NCI-H524 (cell line): ENCODE results near the gene CBFA2T2.

ENCODE experiments used
- DNase-seq, 2 experiments: peaks; one replicate each; lab custom pipeline; 2025; lab: John Stamatoyannopoulos, UW

The CBFA2T2 gene

GRCh38 chr20:33677991-33678702, 188.3 kb downstream of the CBFA2T2 start:
- no peak for DNase-seq

DNA sequence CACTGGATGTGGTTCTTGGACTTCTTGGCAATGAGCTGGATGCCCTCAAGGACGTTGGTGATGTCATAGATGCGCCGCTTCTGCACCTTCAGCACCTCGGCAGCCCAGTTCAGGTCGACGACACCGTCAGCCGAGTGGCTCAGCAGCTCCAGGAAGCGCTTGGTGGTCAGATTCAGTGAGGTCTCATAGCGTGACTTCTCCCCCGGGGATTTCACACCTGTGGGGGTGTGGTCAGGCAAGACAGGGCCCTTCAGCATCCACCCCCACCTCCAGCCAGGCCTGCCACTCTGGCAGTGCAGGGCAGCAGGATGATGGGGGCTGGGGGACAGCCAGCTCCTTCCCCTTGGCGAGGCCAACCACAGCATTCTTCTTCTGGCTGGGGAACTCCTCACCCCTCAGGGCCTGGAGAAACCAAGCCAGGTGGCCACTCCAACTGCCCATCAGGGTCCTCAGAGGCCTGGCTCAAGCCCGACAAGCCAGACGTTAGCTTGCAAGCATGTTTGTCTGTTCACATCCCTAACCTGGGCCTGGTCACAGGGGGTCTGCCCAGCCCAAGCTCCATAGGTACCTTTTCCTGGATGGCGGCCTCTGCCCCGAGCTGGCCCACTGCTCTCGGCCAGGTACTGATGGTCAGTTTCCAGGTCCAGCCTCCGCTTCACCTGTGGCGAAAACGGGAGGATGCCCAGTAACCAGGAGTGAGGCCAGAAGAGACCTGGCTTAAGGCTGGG, 190.0 kb downstream of the CBFA2T2 start:
- DNase-seq, result no peak

GRCh38 chr20:33680686-33681085, 190.8 kb downstream of the CBFA2T2 start:
- no peak for DNase-seq

- DNase-seq, result no peak
Observed at GRCh38 chr20:33681288-33681687, 191.4 kb downstream of the CBFA2T2 start.

- no peak for DNase-seq
Observed at GRCh38 chr20:33681728-33682353, 191.9 kb downstream of the CBFA2T2 start.

DNA sequence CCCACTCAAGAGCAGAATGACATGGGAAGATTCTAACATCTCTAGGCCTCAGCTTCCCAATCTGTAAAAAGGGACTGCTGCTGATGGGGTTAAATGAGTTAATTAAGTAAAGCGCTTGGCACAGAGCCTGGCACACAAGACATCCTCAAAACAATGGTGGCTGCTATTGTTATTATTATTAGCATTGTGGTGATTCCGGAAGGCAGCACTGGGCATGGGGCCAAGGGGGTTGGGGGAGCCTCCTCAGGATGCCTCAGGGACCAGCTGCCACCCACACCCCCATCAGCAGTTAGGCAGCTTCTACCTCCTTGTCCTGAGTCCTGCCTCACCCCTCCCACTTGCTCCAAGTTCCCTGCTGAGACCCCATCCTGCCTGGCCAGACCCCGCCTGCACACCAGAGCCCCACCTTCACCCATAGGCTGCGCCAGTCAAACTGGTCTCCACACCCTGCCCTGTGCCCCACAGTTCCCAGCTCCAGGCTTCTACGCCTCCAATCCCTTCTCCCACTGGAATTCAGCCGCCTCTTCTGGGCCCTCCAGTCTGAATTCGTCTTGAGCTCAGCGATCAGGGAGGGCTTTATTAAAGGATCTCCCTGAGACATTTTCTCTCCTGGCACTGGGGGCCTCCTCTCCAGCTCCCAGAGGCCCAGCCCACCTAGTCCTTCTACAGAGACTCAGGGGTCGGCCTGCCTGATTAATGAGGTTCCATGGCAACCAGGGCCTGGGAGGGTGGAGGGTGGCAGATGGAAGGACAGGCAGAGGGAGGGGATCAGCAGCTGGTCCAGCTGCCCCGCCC, 194.8 kb downstream of the CBFA2T2 start:
- peak; percentile 92 to 98 for DNase-seq

DNA sequence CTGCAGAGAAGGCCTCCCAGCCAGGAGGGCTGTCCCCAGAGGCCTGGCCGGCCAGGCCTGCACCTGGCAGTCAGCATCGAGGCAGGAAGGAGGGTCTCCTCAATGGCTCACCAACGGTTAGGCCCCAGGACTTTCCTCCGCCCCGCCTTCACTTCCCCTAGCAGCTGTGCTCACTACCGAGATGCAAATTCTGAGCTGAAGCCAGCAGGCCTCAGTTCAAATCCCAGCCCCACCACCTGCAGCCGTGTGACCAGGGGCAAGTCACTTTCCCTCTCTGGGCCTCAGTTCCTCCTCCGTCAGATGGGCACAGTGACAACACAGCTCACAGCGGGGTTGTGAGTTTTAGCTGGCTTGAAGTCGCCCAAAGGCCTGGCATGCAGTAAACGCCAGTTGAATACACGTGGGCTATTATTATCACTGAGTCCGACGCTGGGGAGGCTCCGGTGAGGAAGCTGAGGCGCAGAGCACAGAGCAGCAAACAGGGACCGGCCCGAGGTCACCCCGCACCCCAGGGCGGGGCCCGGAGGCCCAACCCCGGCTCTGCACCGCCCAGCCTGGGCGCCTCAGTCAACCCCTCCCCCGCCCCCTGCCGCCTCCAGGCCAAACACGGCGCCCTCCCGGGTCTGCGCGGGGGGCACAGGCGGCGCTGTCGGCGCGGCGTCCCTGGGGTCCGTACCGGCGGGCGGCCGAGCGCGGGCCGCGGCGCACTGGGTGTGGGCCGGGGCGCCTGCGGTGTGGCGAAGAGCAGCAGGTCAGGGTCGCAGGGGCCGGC, 195.6 kb downstream of the CBFA2T2 start:
- DNase-seq, result peak in 1 of 2 experiments; percentile 99

- DNase-seq, result peak; percentile 96 to 97
Observed at GRCh38 chr20:33686100-33686983, 196.4 kb downstream of the CBFA2T2 start, which contains the start of gene E2F1. Gene E2F1 (minus strand): TSS chr20:33686385. CDS start chr20:33686264, 121 bp downstream.

DNA sequence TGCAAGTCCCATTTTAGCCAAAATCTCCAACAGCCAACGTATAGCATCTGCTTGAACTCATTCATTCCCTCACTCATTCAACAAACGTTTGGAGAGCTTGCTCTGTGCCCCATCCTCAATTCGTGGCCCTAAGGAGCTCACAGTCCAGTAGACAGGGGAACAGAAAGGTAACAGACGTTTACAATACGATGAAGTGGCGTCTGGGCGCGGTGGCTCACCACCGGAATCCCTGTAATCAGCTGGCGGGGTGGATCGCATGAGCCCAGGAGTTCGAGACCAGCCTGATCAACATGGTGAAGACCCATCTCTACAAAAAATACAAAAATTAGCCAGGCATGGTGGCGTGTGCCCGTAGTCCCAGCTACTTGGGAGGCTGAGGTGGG, 197.1 kb downstream of the CBFA2T2 start:
- no peak for DNase-seq

DNA sequence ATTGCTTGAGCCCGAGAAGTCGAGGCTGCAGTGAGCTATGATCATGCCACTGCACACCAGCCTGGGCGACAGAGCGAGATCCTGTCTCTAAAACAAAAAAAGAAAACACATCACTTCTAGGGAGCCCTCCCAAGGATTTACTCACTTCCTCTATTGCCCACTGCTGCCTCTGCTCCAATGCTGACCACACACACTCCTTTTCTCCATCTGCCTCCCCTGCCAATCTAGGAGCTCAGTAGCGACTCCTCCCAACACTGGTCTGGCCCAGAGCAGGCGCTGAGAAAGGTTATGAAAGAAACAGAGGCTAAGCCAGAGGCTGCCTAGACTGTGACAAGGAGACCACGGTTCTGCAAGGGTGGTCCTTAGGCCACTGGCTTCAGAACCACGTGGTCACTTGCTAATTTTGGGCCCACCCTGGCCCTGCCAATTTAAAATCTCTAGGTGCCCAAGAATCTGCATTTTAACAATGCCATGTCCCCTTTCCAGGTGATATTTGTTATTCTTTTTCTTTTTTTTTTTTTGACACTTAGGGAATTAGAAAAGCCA, 197.5 kb downstream of the CBFA2T2 start:
- DNase-seq, result no peak

DNA sequence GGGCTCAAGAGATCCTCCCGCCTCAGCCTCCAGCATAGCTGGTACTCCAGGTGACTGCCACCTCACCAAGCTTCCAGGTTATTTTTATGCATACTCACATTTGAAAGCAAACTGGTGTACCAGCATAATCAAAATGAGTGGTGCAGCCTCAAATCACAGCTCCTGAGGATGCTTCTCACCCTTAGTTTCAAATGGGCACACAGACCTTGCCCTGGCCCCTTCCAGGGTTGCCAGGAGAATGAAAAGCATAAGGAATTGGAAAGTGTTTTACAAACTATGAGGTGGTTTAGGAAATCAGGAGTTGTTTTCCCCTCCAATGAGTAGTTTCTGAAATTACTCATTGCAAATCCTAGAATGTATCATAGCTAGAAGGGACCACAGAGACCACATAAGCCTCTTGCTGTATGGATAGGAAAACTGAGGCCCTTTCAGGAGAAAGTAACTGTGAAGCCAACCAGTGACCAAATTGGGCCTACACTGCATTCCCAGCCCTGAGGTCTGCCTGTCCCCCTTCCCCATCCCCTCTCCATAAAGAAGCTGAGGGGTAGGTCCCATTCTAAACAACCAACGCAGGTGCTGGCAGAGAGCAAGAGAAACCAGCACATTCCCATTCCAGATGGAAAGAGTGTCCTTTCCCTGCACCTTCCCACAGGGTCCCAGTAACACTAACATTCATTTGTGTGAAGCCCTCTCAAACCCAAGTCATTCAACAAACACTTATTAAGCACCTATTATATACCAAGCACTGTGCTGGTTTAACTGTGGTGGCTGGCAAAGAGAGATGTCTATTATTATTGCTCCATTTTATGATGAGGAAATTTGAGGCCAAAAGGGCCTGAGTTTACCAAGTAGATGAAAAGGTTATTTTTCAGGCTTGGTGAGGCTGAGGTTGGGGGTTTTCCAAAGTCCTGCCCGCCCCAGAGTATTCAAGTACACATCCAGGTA, 198.4 kb downstream of the CBFA2T2 start:
- no peak for DNase-seq

- no peak for DNase-seq
Observed at GRCh38 chr20:33688938-33689424, 199.1 kb downstream of the CBFA2T2 start.

- DNase-seq, result no peak
Observed at GRCh38 chr20:33689493-33689892, 199.6 kb downstream of the CBFA2T2 start.

DNA sequence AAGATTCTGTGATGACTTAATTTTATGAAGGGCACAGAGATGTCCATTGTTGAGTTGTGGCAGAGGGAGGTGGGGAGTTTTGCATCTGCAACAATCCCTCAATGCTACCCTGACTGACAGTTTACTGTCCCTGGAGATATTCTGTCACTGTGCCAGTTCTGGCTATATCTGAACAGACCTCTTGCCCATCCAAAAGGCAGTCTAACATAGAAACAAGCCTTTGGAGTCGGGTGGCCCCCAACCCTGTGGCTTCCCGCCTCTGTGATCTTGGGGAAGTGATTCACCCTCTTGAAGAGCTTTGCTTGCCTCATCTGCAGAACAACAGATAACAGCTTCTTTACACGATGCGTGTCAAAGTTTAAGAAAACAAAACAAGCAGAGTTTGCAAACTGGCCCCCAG, 200.1 kb downstream of the CBFA2T2 start:
- DNase-seq, result no peak

DNA sequence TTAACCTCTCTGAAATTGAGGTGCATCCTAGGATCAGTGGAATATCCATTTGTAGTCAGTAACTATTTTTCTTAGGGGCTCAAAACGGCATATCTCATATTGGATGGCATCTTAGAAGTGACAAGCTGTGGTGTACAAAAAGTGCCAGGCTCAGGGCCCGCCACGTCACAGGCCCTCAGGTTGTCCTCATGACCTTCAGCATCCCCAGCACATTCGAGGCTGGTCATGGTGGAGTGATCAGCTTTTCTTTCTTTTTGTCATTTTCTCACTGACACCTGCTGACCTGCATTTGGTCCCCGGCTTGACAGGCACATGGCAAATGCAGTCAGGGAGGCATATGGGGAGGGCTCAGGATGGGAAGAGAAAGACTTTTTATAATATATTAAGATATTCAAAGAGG, 203.4 kb downstream of the CBFA2T2 start:
- no peak for DNase-seq

GRCh38 chr20:33693741-33694638, 204.1 kb downstream of the CBFA2T2 start:
- DNase-seq, result no peak

GRCh38 chr20:33694639-33695012, 204.7 kb downstream of the CBFA2T2 start:
- DNase-seq, result no peak

DNA sequence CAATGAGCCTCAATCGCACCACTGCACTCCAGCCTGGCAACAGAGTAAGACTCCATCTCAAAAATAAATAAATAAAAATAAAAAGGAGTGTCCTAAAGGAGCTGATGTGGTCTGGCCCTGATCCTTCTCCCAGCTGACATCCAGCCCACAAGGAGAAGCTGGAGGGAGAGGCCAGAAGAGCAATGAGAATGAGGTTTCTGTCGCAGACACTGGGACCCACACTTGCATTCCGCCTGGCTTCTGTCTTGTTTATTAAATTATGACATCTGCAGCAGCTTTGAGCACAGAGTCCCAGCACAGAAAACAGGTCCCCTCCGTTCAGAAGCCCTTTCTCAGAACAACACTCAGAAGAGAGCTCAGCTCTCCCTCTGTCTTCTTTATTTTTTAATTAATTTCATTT, 206.6 kb downstream of the CBFA2T2 start:
- no peak for DNase-seq
